IMR-90 (cell line): ENCODE data around the gene ZNF385B.

Experiments
- BHLHE40 ChIP-seq: fragments of 150-350 bp; IDR thresholded peaks from 2 replicates; pipeline ENCODE4 v1.6.1; 2016; ENCODE audit warnings: mild to moderate bottlenecking, low read depth, low read length
- CEBPB ChIP-seq: IDR thresholded peaks from 2 replicates; pipeline ENCODE4 v1.6.1; 2012; ENCODE audit warnings: low read depth, low read length, improper control_type of control experiment
- CHD1 ChIP-seq: IDR thresholded peaks from 2 replicates; pipeline ENCODE4 v1.6.1; 2012; ENCODE audit warnings: low read depth, low read length, improper control_type of control experiment
- CTCF ChIP-seq: conservative IDR thresholded peaks from 2 replicates; pipeline ENCODE4 v1.5.1; 2012; ENCODE audit warnings: mild to moderate bottlenecking, low read depth, low read length, improper control_type of control experiment
- FOS ChIP-seq: fragments of 150-350 bp; IDR thresholded peaks from 2 replicates; pipeline ENCODE4 v1.6.1; 2016; ENCODE audit warnings: low read depth, low read length
- MAFK ChIP-seq: IDR thresholded peaks from 2 replicates; pipeline ENCODE4 v1.6.1; 2012; ENCODE audit warnings: low read depth, low read length, improper control_type of control experiment
- MXI1 ChIP-seq: IDR thresholded peaks from 2 replicates; pipeline ENCODE4 v1.6.1; 2012; ENCODE audit warnings: low read depth, mild to moderate bottlenecking, low read length, moderate library complexity, borderline replicate concordance
- POLR2A ChIP-seq: IDR thresholded peaks from 2 replicates; pipeline ENCODE4 v1.6.1; 2012; ENCODE audit warnings: mild to moderate bottlenecking, low read depth, low read length
- RAD21 ChIP-seq: IDR thresholded peaks from 2 replicates; pipeline ENCODE4 v1.6.1; 2012; ENCODE audit warnings: low read length, improper control_type of control experiment
- RCOR1 ChIP-seq: IDR thresholded peaks from 2 replicates; pipeline ENCODE4 v1.6.1; 2012; ENCODE audit warnings: mild to moderate bottlenecking, low read length, improper control_type of control experiment; ENCODE audit not compliant: insufficient replicate concordance
- RFX5 ChIP-seq: IDR thresholded peaks from 2 replicates; pipeline ENCODE4 v1.8.0; 2012; ENCODE audit warnings: low read depth, mild to moderate bottlenecking, low read length, moderate library complexity
- SMC3 ChIP-seq: fragments of 150-350 bp; IDR thresholded peaks from 2 replicates; pipeline ENCODE4 v1.6.1; 2016; ENCODE audit warnings: low read depth, mild to moderate bottlenecking, antibody characterized with exemption, low read length, moderate library complexity
- USF2 ChIP-seq: fragments of 150-350 bp; IDR thresholded peaks from 2 replicates; pipeline ENCODE4 v1.6.1; 2017; ENCODE audit warnings: mild to moderate bottlenecking, antibody characterized with exemption, low read length, low read depth
- TF ChIP-seq, protein P1 (sequence below): fragments of 150-350 bp; IDR thresholded peaks from 2 replicates; pipeline ENCODE4 v1.6.1; 2016; ENCODE audit warnings: low read depth, mild to moderate bottlenecking, low read length, moderate library complexity, borderline replicate concordance

GRCh38 chr2:179701524-179702110 lies 159.8 kb downstream of the ZNF385B start:
- TF ChIP-seq CTCF (no peak), SMC3 (no peak), USF2 (no peak), MXI1 (no peak), POLR2A (no peak), RAD21 (no peak), RCOR1 (no peak), RFX5 (no peak), CEBPB (no peak), BHLHE40 (no peak), MAFK (no peak), CHD1 (no peak), FOS (no peak)
- TF ChIP-seq, protein P1, sequence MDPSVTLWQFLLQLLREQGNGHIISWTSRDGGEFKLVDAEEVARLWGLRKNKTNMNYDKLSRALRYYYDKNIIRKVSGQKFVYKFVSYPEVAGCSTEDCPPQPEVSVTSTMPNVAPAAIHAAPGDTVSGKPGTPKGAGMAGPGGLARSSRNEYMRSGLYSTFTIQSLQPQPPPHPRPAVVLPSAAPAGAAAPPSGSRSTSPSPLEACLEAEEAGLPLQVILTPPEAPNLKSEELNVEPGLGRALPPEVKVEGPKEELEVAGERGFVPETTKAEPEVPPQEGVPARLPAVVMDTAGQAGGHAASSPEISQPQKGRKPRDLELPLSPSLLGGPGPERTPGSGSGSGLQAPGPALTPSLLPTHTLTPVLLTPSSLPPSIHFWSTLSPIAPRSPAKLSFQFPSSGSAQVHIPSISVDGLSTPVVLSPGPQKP, result no peak
